Astrocyte of the hippocampus (primary cell): ENCODE measurements around the gene ATP6V1E1.
"Not testable (repeated sequence)": the region's sequence is repeated elsewhere in the genome, so short reads cannot be mapped to it uniquely, and the experiment has no call there.

Source experiments
- DNase-seq: peaks from one replicate; pipeline ENCODE4 v3.0.0; 2011; ENCODE audit warnings: low read depth, low spot score

Gene ATP6V1E1

GRCh38 chr22:17581056-17581455 is 47.5 kb downstream of the ATP6V1E1 start:
- no peak for DNase-seq

GRCh38 chr22:17580441-17581031 is 48.0 kb downstream of the ATP6V1E1 start:
- peak; percentile 71 for DNase-seq

- no peak for DNase-seq
These were observed 49.0 kb downstream of the ATP6V1E1 start for GRCh38 chr22:17579535-17579981.

GRCh38 chr22:17578136-17578754 is 50.3 kb downstream of the ATP6V1E1 start:
- peak; percentile 93 for DNase-seq

DNA sequence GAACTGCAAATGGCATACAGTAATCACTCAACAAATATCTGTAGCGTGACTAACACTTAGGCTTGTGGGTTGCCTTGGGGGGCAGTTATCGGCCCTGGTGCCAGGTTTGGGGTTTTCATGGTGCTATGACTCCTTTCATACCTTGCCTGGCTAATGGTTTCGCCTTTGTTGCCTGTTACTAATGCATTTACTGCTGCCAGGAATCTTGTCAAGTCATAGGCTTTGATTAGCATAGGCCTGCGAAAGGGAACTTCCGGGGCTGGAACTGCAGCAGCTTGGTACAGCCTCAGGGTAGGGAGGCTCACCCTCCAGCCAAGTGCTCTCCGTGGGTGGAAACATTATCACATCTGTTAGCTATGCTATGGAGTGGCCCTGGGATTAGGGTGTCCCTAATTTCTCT is 52.1 kb downstream of the ATP6V1E1 start:
- DNase-seq: peak; percentile 99

DNA sequence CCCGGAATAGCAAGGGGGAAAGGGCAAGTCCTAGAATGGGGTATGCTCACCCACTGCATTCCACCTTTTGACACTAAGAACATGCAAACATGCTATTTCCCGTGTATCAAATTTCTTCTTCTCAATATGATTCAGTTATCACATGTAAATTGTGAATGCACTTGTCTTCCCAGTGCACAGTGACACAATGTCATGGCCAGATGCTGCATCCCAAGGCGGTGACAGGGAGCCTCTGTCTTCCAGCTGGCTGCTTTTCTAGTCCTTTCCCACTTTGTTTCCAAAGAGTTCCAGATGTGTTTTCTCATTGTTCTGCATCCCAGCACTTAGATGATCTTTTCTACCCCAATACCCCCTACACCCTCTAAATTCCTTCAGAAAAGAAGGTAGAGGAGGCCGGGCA is 52.9 kb downstream of the ATP6V1E1 start:
- no peak for DNase-seq

DNA sequence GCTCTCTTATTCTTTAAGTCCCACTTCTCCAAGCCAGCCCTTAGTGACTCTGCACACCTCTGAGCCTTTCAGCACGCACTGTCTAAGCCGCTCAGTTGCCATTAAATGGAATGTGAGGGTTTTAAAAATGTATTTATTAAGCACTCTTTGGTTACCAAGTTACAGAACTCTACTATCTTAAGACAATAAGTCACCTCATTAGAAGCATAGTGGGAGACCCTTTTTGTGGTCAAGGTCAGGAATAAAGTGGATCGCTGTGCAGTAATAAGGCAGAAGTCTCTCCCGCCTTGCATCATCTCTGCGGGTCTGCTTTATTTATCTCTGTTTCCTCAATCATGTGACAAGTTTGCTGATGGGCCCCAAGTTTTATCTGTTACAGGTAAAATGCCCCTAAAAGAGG is 53.4 kb downstream of the ATP6V1E1 start:
- peak; percentile 47 for DNase-seq

DNA sequence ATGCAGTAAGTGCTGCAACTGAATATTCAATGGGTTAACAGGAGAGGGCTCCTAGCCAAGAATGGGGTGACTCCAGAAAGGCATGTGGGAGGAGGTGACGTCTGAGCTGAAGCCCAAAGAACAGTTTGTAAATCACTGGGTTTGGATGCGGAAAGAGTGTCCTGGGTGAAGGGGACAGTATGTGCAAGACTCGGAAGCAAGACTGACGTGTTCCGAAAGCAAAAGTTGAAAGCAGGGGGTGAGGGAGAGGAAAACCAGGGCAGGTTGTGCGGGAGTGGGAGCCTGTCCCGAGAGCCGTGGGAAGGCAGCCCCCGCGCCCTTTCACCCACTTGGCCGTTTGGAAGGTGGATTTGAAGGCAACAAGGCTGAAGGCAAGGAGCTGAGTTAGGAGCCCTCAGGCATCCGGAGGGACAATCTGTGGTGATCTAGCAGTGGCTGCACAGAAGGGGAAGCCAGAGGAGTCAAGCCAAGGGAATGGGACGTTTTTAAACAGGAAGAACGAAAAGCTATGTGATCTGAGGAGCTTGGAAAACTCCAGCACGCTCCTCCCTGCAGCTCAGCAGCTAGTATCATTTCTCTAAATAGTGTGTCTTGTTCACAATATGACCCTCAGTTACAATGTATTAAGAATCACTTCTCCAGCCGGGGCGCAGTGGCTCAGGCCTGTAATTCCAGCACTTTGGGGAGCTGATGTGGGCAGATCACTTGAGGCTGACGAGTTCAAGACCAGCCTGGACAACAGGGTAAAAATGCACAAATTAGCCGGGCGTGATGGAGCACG is 57.5 kb downstream of the ATP6V1E1 start:
- DNase-seq: peak; percentile 93

- DNase-seq: peak; percentile 80
These were observed 58.5 kb downstream of the ATP6V1E1 start for GRCh38 chr22:17569971-17570511.

- peak; percentile 82 for DNase-seq
These were observed 61.8 kb downstream of the ATP6V1E1 start for GRCh38 chr22:17566776-17567175.

GRCh38 chr22:17566016-17566687 is 62.4 kb downstream of the ATP6V1E1 start:
- not testable (repeated sequence) for DNase-seq

GRCh38 chr22:17563936-17564391 is 64.6 kb downstream of the ATP6V1E1 start:
- DNase-seq: peak; percentile 67

DNA sequence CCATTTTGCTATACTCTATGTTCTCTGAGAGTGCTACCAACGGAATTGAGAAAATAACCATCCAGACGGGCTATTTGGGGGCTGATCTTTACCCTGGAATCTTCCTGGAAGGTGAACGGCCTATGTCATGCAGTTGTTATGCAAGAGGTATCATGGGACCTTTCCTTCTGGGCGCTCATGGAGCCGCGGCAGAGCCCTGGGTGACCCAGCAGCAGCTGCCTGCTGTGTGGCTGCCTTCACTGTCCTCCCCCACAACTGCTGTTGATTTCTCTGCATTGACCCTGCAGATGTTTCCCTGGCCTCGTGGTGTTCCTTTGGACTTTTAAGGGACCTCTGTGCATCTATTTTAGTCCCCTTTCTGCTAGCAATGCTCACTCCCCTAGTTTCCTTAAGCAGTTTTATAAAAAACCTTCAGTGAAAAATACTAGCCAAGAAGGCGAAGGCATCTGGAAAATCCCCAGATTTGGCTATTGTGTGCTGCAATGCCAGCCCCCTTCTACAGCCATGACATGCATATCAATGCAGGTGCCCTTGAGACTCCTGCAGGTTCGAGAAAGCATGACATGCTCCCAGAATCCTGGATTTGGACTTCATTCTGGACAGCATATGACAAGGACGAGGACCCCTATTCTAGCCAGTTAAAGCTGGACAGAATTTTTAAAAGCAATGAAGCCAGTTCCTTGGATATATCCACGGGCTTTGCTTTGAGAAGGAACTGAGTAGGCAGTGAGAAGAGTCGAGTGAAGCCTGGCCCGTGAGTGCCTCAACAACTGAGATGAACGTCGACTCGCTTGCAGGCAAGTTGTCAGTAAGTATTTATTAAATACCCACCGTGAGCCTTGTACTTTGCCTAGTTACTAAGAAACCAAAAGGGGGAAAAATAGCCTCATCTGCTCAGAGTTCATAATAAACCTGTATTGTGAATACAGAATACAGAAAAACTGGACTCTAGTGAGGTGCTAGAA is 65.4 kb downstream of the ATP6V1E1 start, which contains the start of gene SLC25A18:
TSS of gene SLC25A18 (plus strand) at position 593 of the 965 bp plus-strand sequence. CDS start 16,447 bp downstream, outside the sequence.
- DNase-seq: peak; percentile 78

GRCh38 chr22:17559188-17559587 is 69.4 kb downstream of the ATP6V1E1 start:
- no peak for DNase-seq

DNA sequence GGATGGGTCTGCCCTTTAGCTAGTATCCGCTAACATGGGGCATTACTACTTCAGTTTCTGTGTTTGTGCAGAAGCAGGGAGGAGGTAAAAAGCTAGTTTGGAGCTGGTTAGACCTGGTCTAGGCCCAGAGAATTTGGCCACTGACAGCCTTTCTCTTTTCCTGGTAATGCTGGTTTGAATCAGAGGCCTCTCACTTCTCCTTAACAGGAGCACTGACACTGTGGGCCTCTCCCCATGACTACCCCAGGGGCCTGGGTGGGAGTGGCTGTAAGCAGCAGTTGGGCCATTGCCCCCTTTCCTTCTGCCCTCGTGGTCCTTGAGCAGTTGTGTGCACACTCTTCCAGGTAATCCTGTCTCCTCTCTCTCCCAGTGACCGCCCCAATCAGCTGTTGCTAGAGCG is 73.7 kb downstream of the ATP6V1E1 start:
- DNase-seq: no peak

- DNase-seq: no peak
These were observed 75.8 kb downstream of the ATP6V1E1 start for GRCh38 chr22:17552737-17553136.

GRCh38 chr22:17549655-17550054 is 78.9 kb downstream of the ATP6V1E1 start:
- no peak for DNase-seq

GRCh38 chr22:17549183-17549582 is 79.4 kb downstream of the ATP6V1E1 start:
- no peak for DNase-seq

- DNase-seq: no peak
These were observed 79.9 kb downstream of the ATP6V1E1 start for GRCh38 chr22:17548756-17549035.

- no peak for DNase-seq
These were observed 80.4 kb downstream of the ATP6V1E1 start for GRCh38 chr22:17548010-17548755.
